ENCODE data around the gene ARID5B.

DNA sequence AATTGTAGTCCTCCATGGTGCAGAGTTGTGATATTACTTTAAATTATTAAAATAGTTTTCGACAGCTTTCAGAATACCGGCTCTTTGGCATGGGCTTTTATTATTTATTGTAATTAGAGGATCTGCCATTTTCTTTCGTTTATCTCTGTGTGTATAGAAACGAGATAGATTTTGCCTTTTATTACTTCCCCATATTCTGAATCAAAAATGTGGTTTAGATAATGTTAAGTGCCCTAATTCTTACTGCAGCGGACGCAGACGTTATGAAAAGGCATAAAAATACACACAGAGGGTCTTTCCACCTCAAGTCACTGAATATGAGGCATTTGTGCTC, 1.9 kb upstream of the ARID5B start:
- TF ChIP-seq CTCF (conservative IDR thresholded peaks at IDR 0.05; ENCODE audit: low read depth in 2 of 2) = no peak
- TF ChIP-seq EZH2phosphoT487 (IDR thresholded peaks at IDR 0.05; ENCODE audit: unreplicated experiment) = no peak
- TF ChIP-seq POLR2AphosphoS5 (IDR thresholded peaks at IDR 0.05; ENCODE audit: low read depth) = no peak

All from GM23338 (cell line).